ENCODE results near the gene CDC73.
"Not testable (repeated sequence)": the region's sequence is repeated elsewhere in the genome, so short reads cannot be mapped to it uniquely, and the experiment has no call there.

Gene CDC73

DNA sequence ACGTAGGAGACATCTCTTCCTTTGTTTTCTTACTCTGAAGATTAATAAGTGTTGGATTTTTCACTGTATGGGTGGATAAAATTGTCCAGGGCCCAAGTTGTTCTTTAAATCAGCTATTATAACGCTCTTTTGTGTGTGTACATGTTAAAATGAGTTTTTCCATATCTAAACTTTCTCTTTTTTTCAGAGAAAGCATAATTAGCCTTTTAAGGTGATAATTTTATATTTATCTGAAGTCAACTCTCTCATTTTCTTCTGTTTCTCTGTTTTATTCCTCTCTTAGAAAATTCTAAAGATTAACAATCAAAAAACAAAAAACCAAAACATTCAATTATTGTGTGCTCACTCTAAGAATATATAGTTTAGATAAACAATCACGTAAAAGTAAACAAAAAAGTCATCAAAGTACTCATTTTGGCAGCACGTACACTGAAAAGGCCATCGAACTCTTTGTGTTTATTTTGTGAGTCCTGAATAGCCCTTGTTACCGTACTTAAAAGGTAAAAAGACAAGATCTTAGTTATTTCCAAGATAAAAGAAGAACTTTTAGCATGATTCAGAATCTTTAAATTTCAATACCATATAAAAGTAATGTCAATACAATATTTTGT lies 7.2 kb upstream of the CDC73 start:
- no peak for DNase-seq

DNA sequence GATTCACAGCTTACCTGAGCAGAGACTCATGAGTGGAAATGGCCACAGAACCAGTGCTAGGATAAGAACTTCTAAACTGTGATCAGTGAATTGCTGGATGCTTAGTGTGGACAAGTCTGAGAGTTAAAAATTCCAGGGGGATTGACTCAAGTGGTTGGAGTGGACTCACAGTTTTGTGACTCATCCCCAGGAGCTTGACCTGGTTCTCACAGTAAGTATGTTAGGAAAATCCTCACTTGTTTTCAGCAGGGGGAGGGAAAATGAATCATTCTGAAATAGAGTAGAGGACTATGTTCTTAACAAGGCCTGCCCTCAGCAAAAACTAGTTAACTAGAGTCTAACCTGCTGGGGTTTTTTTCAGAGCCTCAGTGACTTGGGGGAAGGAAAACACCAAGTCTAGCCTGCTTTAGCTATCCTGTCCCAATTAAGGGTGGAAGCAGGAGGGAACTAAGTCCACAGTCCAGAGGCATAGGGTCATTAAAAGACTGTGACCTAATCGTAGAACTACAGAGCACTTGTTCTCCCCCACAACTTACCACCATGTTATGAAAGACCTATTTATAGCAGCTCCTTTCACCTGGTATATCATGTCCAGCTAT lies 6.1 kb upstream of the CDC73 start:
- no peak for DNase-seq

DNA sequence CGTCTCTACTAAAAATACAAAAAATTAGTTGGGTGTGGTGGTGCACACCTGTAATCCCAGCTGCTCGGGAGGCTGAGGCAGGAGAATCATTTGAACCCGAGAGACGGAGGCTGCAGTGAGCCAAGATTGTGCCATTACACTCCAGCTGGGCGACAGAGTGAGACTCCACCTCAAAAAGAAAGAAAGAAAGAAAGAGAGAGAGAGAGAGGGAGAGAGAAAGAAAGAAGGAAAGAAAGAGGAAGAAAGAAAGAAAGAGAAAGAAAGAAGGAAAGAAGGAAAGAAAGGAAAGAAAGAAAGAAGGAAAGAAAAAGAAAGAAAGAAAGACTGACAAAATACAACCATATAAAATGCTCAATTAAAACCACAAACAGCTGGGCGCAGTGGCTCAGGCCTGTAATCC lies 4.7 kb upstream of the CDC73 start:
- not testable (repeated sequence) for DNase-seq

DNA sequence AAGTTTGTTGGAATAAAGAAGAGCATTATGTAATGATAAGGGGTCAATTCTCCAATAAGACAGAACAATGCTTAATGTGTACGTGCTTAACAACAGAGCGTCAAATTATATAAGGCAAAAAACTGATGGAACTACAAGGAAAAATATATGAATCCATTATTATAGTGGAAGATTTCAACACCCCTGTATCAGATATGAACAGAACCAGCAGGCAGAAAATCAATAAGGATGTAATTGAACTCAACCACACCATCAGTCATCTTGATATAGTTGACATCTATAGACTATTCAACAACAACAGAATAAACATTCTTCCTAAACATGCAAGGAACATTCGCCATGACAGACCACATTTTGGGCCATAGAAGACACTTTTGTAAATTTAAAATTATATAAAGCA lies 3.6 kb upstream of the CDC73 start:
- DNase-seq, result no peak

DNA sequence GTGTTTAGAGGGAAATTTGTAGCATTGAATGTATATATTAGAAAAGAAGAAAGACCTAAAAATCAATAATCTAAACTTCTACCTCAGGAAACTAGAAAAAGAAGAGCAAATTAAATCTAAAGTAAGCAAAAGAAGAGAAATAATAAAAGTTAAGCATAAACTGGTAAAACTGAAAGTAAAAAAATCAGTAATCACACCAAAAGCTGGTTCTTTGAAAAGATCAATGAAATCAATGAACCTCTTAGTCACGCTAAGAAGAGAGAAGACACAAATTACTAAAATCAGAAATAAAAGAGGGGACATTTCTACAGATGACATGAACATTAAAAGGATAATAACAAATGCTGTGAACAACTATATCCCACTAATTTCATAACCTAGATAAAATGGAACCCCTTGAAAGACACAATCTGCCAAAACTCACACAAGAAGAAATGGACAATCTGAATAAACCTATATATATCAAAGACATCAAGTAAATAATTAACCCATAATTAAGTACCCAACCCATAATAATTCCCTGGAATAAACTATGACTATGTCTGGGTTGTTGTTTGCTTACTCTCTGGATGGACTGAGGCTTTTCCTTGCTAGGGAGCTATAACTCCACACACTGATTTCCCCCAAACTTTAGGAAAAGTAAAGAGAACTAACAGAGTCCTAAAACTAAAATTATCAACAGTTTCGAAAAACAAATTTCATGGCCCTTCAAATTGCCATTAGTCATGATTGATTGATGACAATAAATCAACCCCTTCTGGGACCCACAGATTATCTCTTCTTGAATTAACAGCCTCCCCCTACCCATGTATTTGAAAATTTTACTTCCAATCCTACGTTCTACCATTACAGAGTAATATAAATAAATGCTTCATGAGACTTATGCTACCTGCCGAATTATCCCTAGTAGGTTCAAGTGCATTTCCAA lies 2.8 kb upstream of the CDC73 start:
- DNase-seq, result no peak

DNA sequence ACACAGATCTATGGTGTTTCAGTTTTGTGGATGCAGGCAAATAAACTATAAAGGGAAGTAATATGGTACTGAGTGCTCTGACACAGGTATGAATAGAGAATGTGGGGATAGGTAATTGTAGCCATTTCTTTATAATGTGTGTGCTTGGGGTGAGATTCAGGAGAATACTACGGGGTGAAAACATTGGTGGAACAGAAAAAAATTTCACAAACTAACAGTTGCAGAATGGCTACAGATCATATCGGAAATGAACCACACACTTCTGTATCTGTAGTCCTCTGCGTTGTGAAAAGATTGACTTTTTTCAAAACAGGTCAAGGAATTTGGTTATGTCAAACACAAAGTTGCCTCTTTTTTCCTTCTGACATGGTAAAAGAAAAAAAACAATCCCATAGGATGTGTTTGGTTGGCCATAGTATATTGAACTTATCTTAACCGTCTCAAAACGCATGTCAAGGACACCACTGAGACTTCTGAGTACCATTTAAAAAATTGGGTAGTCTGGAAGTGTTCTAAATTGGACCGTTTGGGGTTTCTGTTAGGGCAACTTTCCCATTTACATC lies 1.1 kb upstream of the CDC73 start:
- DNase-seq, result no peak

DNA sequence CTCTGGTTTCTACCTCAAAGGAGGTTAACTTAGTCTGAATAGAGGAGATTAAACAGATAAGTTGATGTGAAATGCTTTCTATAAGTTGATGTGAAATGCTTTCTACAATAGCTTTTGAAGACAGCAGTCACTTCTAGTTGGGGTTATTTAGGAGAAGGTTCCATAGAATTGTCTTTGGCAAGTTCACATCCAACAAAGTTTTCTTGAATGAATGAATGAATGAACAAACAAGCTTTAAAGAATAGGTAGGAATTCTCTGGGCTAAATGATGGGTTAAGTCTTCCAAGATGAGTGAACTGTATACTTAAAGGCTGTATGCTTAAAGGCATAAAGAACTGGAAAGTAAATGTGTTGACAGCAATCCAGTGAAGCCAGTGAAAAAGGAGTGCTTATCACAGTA lies 1.9 kb downstream of the CDC73 start:
- DNase-seq, result no peak

DNA sequence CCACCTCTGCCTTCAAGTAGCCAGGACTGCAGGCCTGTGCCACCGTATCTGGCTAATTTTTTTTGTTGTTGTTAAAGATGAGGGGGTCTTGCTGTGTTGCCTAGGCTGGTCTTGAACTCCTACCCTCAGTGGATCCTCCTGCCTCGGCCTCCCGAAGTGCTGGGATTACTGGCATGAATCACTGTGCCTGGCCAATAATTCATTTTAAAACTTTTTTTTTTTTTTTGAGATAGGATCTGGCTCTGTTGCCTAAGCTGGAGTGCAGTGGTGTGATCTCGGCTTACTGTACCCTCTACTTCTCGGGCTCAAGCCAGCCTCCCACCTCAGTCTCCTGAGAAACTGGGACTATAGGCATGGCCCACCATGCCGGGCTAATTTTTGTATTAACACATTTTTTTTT lies 3.5 kb downstream of the CDC73 start:
- DNase-seq, result no peak

DNA sequence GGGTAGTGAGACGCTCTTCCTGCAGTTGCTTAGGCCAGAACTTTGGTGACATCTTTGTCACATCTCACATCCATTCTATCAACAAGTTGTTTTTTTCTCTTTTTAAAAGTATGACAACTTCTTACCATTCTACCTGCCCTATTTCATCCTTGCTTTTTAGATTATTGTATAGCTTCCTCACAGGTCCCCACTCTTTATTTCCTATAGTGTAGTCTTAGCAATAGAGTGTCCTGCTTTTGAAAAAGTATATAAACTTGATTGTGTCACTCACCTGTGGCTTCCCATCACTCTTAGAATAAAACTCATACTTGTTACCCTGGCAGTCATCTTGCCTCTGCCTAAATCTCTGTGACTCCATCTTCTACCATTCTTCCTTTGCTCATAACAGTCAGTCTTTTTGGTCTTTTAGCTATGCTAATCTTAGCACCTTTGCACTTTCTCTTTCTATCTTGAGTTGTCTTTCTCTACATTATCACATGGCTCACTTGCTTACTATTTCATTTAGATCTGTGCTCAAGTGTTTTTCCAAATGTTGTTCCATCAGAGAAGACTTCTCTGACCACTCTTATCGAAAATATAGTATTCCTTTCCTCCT lies 9.5 kb downstream of the CDC73 start:
- no peak for DNase-seq

DNA sequence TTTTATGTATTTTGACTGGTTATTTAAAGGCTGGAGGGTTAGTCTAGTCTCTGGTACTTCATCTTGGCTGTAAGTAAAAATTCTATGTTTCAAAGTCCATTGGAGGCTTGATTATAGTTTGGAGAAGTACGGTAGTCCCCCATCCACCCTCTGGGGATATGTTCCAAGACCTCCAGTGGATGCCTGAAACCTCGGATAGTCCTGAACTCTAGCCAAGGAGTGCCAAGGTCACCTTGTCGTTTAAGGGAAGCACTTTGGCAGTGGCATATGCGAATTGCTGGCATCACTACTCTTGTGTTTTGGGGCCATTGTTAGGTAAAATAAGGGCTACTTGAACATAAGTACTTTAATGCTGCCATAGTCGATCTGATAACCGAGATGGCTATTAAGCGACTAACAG lies 18.4 kb downstream of the CDC73 start:
- DNase-seq, result no peak

DNA sequence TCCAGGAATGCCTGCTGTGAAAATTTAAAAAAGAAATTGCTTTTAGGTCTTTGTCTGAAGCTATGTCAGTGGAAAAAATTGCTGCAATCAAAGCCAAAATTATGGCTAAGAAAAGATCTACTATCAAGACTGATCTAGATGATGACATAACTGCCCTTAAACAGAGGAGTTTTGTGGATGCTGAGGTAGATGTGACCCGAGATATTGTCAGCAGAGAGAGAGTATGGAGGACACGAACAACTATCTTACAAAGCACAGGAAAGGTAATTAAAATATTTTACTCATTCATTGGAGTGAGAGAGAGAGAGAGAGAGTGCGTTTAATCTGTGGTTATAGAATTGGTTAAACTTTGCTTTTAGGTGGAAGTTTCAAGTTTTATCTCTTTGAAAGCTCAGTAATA lies 20.0 kb downstream of the CDC73 start:
- DNase-seq, result peak; percentile 23

DNA sequence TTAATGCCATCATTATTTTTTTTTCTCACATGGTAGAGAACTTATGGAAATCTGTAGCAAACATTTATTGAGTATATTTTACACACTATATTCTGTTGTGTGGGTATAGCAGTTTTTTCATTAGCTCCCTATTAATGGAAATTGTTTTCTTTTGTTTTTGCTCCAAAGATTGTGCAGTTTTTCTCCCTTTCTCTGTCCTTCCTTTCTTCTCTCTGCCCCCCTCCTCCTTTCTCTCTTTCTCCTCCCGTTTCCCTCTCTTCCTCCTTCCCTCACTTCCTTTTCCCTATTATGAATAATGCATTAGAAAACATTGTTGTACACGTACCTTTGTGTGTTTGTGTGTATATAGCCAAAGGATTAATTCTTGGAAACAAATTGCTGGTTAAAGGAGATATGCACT lies 20.6 kb downstream of the CDC73 start:
- no peak for DNase-seq

DNA sequence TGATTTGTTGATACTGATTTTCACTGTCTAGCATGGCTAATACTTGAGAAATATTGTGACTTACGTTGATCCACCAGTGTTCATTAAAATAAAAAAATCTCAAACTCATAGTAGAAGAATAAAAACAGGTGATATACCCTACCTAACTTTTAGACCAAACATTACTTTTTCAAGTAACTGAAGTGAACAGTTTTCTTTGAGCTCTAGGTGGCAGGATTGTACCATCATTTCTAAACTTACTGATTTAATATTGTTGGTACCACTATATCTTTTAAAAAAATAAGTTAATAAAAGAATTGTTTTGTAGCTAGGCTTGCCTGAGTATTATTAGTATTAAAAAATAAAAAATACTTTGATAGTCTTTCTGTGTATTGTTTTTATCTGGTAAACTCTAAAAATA lies 21.5 kb downstream of the CDC73 start:
- DNase-seq, result no peak

DNA sequence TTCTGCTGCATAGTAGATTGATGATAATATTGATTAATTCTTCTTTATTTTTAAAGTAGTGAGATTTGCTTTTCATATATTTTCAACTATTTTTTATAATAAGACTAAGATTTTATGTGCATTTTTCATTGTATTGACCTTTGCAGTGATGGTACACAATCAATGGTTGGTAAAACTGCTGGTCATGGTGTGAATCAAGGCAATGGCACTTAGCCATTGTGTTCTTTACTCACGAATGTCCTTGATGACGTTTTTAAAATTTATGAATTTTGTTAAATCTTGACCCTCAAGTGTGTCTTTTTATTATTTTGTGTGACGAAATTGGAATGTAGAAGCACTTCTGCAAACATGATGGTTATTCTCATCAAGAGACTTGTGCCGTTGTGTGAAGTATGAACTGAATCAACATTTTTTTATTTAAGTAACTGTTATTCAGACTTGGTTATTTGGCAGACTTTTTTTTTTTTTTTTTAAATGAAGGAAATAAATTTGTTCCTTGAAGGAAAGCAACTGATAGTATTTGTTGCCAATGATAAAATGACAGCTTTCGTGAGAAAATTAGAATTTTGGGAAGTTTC lies 22.6 kb downstream of the CDC73 start:
- no peak for DNase-seq

DNA sequence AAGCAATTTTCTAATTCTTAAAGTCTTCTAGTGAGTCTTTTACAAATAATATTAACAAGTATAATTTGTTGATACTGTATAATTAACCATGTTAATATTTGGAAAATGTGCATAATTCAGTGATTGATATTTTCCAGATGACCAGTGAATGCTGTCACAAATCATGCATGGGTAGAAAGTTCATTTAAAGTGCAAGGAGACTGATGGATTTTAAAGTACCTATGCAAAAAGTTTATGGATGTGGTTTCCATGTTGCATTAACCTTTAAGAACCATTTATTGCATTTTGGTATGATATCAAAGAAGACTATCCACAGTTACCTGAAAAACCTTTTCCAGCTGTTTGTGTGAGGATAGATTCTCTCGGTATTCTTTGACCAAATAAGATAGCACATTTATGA lies 23.2 kb downstream of the CDC73 start:
- DNase-seq, result no peak

DNA sequence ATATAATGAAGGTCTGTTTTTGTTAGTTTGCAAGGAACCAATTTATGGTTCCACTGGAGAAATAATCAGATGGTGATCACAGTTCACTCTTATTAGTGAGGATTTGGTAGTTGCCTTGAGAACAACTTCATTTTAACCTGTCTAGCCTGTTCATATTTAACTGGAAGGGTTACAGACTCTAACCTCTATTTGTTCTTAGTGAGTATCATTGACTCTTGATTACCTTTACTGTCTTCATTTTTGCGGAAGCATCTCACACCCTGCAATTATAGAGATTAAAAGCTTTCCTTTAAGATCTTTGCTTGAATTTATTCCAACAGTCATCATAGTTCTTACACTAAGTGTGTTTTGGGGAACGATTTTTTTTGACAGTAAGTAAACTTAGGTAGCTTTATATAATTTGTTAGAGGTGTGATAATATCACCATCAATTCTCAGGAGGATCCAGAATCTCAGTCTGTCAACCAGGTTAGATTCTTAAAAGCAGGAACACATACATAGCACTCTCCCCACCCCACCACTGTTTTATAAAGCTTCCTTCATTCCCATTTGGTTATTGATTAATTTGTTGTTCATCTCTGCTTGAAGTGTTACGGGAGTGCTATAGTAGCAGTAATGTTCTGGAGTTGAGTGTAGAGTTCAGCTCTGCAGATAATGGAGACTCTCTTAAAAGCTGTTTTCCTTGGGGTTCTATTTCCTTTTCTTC lies 34.4 kb downstream of the CDC73 start:
- no peak for DNase-seq

DNA sequence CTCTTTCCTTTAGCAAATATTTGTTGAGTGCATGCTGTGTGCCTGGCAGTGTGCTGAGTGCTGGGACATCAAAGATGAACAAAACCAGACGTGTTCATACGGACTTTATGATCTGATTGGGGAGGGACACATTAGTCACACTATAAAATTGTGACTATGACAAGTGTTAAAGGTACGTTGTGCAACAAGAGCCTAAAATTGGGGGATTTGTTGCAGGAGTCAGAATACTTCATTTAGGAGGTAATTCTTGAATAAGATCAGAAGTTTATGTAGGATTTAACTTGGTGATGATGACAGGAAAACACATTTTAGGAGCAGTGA lies 35.0 kb downstream of the CDC73 start:
- DNase-seq, result no peak

DNA sequence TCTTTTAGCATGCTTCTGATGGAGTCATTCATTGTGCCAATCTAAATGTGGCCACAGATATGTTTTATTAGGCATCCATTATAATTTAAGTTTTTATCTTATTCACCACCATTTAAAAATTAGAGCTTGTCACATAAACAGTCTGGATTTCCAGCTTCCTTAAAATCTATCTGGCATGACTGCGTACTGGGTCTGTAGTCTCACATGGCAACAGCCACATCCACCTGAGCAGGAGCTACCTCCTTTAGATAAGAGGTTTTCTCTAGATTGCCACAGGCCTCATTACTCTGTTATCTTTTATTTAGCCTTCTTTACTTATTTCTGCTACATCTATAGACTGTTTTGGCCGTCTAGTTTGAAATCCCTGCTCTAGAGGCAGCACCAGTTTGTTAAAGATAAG lies 35.5 kb downstream of the CDC73 start:
- DNase-seq, result no peak

DNA sequence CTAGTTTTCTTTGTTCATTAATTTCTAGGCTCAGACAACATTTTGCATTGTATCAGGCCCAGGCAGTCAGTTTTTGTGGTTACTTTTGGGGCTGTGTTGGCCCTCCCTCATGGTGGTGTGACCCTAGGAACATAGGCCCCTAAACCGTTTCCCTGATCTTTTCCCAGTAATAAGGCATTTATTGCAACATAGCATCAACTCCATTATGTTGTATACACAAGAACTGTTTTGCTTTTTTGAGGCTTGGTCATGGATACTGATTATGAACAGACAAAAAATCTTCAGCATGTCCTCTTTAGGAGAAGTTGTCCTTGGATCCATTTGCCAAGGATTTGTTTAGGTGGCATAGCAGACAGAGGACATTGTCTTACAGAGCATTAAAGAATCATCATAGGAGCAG lies 54.3 kb downstream of the CDC73 start:
- DNase-seq, result no peak

DNA sequence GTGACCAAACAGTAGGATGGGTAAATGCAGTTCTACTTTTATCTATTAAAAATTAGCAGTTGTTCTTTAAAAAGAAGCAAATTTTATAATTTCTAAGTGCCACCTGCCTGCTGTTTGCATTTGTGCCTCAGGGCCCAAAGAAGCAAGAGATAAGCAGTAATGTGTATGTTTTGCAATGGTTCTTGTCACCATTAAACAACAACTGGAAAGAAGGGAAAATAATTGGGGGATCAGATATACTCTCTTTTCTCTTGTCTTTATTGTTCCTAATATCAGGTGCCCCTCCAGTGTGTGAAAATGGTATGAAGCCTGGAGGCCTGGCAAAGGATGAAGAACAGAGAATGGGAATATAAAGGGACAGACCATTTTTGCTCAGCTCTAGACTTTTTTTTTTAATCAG lies 55.0 kb downstream of the CDC73 start:
- DNase-seq, result no peak

DNA sequence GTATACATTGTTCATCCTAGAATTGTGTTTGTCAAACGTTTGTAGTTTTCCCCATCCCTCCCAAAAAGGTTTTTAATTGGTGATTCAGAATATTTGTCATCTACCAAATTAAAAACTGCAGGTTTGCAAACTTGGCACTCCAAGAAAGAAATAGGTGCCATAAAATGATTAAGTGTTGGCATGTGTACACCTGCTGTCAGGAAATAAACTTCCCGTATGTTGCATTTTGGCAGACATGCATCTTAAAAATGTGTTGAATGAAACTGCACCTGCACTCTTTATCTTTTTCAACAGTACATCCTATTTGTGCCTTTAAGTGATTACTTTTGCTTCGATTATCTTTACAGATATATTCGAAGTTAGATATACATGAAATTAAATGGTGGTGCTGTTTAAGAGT lies 57.3 kb downstream of the CDC73 start:
- DNase-seq, result no peak

DNA sequence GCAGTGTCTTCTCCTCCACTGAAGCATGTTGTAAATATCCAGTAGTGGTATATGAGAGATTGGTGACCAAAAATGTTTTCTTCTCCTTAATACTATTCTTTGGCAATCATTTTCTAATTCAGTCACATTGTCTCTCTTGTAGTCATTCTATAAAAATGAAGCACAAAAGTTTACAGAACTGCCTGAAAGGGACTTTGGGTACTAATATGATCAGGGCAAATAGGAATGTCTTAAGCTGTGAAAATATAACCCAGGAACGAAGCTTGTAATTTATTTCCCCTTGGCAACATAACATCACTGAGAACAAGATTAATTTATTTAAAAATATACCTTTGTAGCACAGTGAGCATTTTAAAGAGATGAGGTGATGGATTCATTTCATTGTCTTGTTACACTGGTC lies 59.7 kb downstream of the CDC73 start:
- DNase-seq, result no peak

DNA sequence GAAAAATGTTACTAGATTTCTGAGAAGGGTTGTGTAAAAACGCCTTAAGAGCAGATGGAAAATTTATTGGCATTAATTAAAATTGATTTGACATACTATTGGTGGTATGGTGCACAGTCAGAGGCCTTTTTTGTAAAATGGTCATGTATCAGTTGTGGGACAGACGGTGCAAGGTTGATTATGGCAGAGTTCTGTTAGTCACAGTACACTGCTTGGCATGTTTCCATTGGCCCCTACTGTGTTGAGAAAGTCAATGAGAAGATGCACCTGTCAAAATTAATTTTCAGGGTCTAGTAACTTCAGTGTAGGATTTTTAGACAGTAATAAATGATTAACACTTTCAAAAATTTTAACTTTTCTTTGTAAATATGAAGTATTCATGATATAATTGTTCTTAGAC lies 60.2 kb downstream of the CDC73 start:
- no peak for DNase-seq

All from GF-D8 (cell line).